OCI-LY1 (cell line): ENCODE results near the gene HECTD2.

Experiments used
- H2AFZ ChIP-seq: fragments of 200-600 bp; sonication (generic), shearing (Covaris generic); 2 replicates; pipeline ENCODE4 v1.6.0; 2014; ENCODE audit warnings: antibody characterized with exemption, mild to moderate bottlenecking, low read length
- H3F3A ChIP-seq: fragments of 200-600 bp; sonication (generic), shearing (Covaris generic); 2 replicates; pipeline ENCODE4 v1.6.0; 2014; ENCODE audit warnings: mild to moderate bottlenecking, antibody characterized with exemption, low read length, moderate library complexity; ENCODE audit not compliant: insufficient read depth
- H3K27ac ChIP-seq: fragments of 200-600 bp; sonication (generic); 2 replicates; pipeline ENCODE4 v1.5.1; 2014; ENCODE audit warnings: low read length, mixed run types, mild to moderate bottlenecking, low read depth; ENCODE audit not compliant: poor library complexity, severe bottlenecking
- H3K27me3 ChIP-seq: fragments of 200-600 bp; sonication (generic); 2 replicates; pipeline ENCODE4 v1.6.0; 2014; ENCODE audit warnings: antibody characterized with exemption, mild to moderate bottlenecking, low read length, moderate library complexity; ENCODE audit not compliant: insufficient read depth
- H3K36me3 ChIP-seq: fragments of 200-600 bp; sonication (generic); 2 replicates; pipeline ENCODE4 v1.6.1; 2014; ENCODE audit warnings: mild to moderate bottlenecking, antibody characterized with exemption, low read length, moderate library complexity, mixed read lengths; ENCODE audit not compliant: insufficient read depth
- H3K4me1 ChIP-seq: fragments of 200-600 bp; sonication (generic); 2 replicates; pipeline ENCODE4 v1.5.1; 2014; ENCODE audit warnings: mild to moderate bottlenecking, low read length, moderate library complexity; ENCODE audit not compliant: insufficient read depth, severe bottlenecking
- H3K4me2 ChIP-seq: fragments of 200-600 bp; sonication (generic), shearing (Covaris generic); 2 replicates; pipeline ENCODE4 v1.6.1; 2014; ENCODE audit warnings: low read length
- H3K4me3 ChIP-seq: fragments of 200-600 bp; sonication (generic); 2 replicates; pipeline ENCODE4 v1.5.1; 2014; ENCODE audit warnings: low read length, low read depth, mild to moderate bottlenecking, mixed read lengths; ENCODE audit not compliant: poor library complexity, severe bottlenecking
- H3K79me2 ChIP-seq: fragments of 200-600 bp; shearing (Covaris generic); 2 replicates; pipeline ENCODE4 v1.6.1; 2016; ENCODE audit warnings: mixed run types, low read length, mixed read lengths; ENCODE audit not compliant: insufficient read depth
- H3K9ac ChIP-seq: fragments of 200-600 bp; sonication (generic), shearing (Covaris generic); 2 replicates; pipeline ENCODE4 v1.6.1; 2014; ENCODE audit warnings: mild to moderate bottlenecking, low read length, mixed read lengths
- H3K9me2 ChIP-seq: fragments of 200-600 bp; sonication (generic), shearing (Covaris generic); 2 replicates; pipeline ENCODE4 v1.6.1; 2014; ENCODE audit warnings: low read depth, mild to moderate bottlenecking, low read length, mixed read lengths
- H3K9me3 ChIP-seq: fragments of 200-600 bp; shearing (Covaris generic); 2 replicates; pipeline ENCODE4 v1.6.1; 2014; ENCODE audit warnings: low read length, mixed read lengths
- H4K20me1 ChIP-seq: fragments of 200-600 bp; sonication (generic), shearing (Covaris generic); 2 replicates; pipeline ENCODE4 v1.6.0; 2016; ENCODE audit warnings: mild to moderate bottlenecking, low read length; ENCODE audit not compliant: insufficient read depth
- CTCF ChIP-seq: fragments of 200-600 bp; sonication (generic), shearing (Covaris generic); IDR thresholded peaks from 2 replicates; pipeline ENCODE4 v1.5.1; 2017; ENCODE audit warnings: mild to moderate bottlenecking, antibody characterized with exemption, low read length, moderate library complexity, mixed read lengths
- EZH2 ChIP-seq: fragments of 200-600 bp; sonication (generic), shearing (Covaris generic); IDR thresholded peaks from 2 replicates; pipeline ENCODE4 v1.8.0; 2017; ENCODE audit warnings: borderline replicate concordance, mixed run types, mild to moderate bottlenecking, antibody characterized with exemption, low read length, moderate library complexity, mixed read lengths

HECTD2 gene

GRCh38 chr10:91536733-91537132 lies 126.6 kb downstream of the HECTD2 start:
- no peak overlapping the region for H3K27ac ChIP-seq
- no peaks in the 10 kb centered on the region for H3K4me1 ChIP-seq
- H3K36me3 ChIP-seq = no peaks in the 10 kb centered on the region
- no peak overlapping the region for H3K4me3 ChIP-seq
- no peak overlapping the region for H3K4me2 ChIP-seq
- no peaks in the 10 kb centered on the region for H3K79me2 ChIP-seq
- no peaks in the 10 kb centered on the region for H3K9me2 ChIP-seq
- H3K9me3 ChIP-seq = no peaks in the 10 kb centered on the region
- no peak overlapping the region for H2AFZ ChIP-seq
- no peak for TF ChIP-seq CTCF
- TF ChIP-seq EZH2 = no peak
- H3K9ac ChIP-seq = no peak overlapping the region
- no peaks in the 10 kb centered on the region for H3F3A ChIP-seq
- no peaks in the 10 kb centered on the region for H3K27me3 ChIP-seq
- H4K20me1 ChIP-seq = no peaks in the 10 kb centered on the region

GRCh38 chr10:91537614-91538383 lies 127.7 kb downstream of the HECTD2 start:
- TF ChIP-seq CTCF (no peak), EZH2 (no peak)
- no peaks in the 10 kb centered on the region for H4K20me1 ChIP-seq
- no peaks in the 10 kb centered on the region for H3K36me3 ChIP-seq
- no peaks in the 10 kb centered on the region for H3K79me2 ChIP-seq
- H3F3A ChIP-seq = no peaks in the 10 kb centered on the region
- no peaks in the 10 kb centered on the region for H3K9me2 ChIP-seq
- no peak overlapping the region for H3K4me2 ChIP-seq
- H2AFZ ChIP-seq = no peak overlapping the region
- H3K9ac ChIP-seq = no peak overlapping the region
- H3K4me3 ChIP-seq = no peak overlapping the region
- no peaks in the 10 kb centered on the region for H3K4me1 ChIP-seq
- H3K27ac ChIP-seq = no peak overlapping the region
- no peaks in the 10 kb centered on the region for H3K9me3 ChIP-seq
- no peaks in the 10 kb centered on the region for H3K27me3 ChIP-seq

- Histone ChIP-seq H3K36me3 (no peaks in the 10 kb centered on the region), H3K4me1 (no peaks in the 10 kb centered on the region), H3K9me2 (no peaks in the 10 kb centered on the region), H2AFZ (no peak overlapping the region), H3K4me2 (no peak overlapping the region), H3K9ac (no peak overlapping the region), H3K27me3 (no peaks in the 10 kb centered on the region), H4K20me1 (no peaks in the 10 kb centered on the region), H3K9me3 (no peaks in the 10 kb centered on the region), H3K27ac (no peak overlapping the region), H3K79me2 (no peaks in the 10 kb centered on the region), H3K4me3 (no peak overlapping the region), H3F3A (no peaks in the 10 kb centered on the region)
- no peak for TF ChIP-seq CTCF
- TF ChIP-seq EZH2 = no peak
Measured at GRCh38 chr10:91539930-91540329, 129.8 kb downstream of the HECTD2 start.
